ENCODE measurements around the gene RIMS1. TPM values are rescaled to one million over a fixed set of nuclear protein-coding genes. Genes with fewer than 3 reads are reported as not detected.

The RIMS1 gene
- total RNA-seq, 1 experiment from 2014 or later: 1.1 TPM

DNA sequence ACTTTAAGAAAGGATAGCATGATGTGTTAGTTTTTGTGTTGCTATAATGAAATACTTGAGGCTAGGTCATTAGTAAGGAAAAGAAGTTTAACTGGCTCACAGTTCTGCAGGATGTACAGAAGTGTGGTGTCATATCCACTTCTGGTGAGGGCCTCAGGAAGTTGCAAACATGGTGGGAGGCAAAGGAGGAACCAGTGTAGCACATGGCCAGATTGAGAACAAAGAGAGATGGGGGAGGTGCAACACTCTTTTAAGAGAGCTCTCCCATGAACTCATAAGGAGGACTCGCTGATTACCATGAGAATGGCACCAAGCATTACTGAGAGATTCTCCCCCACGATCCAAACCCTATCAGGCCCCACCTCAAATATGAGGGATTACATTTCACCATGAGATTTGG, 265.4 kb downstream of the RIMS1 start:
- Mint-ChIP-seq H3K4me1 (peaks cover 10% of the 10 kb centered on the region), H3K27ac (no peak overlapping the region), H3K27me3 (ENCODE audit: low read depth) (no peaks in the 10 kb centered on the region; the same call in 1 of the 2 replicates), H3K36me3 (peaks cover 44% of the 10 kb centered on the region), H3K4me3 (no peak overlapping the region), H3K9me3 (peaks cover 59% of the 10 kb centered on the region)
- DNase-seq (ENCODE audit: low spot score) (no peak), ATAC-seq (peak; percentile 51)
- CTCF ChIA-PET: no interaction called here
- POLR2A ChIA-PET: no interaction called here
- no peak for TF ChIP-seq CBFB (CRISPR knock-in tag; IDR thresholded peaks at IDR 0.05; ENCODE audit: low read depth)
- no peak for TF ChIP-seq RELA (CRISPR knock-in tag; IDR thresholded peaks at IDR 0.05; ENCODE audit: borderline replicate concordance)
- TF ChIP-seq, protein P1, sequence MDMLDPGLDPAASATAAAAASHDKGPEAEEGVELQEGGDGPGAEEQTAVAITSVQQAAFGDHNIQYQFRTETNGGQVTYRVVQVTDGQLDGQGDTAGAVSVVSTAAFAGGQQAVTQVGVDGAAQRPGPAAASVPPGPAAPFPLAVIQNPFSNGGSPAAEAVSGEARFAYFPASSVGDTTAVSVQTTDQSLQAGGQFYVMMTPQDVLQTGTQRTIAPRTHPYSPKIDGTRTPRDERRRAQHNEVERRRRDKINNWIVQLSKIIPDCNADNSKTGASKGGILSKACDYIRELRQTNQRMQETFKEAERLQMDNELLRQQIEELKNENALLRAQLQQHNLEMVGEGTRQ (CRISPR knock-in tag; IDR thresholded peaks at IDR 0.05): no peak
- TF ChIP-seq, protein P2, sequence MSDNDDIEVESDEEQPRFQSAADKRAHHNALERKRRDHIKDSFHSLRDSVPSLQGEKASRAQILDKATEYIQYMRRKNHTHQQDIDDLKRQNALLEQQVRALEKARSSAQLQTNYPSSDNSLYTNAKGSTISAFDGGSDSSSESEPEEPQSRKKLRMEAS (CRISPR knock-in tag; IDR thresholded peaks at IDR 0.05): peak; percentile 60; the same call in 1 of the 2 replicates

DNA sequence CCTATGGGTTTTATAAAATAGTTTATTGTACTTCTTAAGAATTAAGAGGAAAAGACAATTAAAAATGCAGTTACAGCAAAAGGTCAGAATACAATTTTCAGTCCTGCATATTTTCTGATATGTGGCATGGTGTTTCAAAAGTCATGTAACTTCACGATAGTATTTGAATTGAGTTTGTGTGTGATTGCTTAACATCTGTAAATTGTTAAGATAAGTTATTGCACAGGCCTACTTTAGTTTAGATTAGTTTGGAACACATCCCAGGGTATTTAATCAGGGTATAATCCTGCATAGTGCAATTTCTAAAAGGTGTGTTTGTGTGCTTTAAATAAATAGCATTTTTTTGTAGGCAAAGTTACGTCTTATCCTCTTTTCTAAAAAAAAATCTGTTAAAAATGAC, 289.6 kb downstream of the RIMS1 start:
- ChIA-PET POLR2A (no interaction called here), CTCF (no interaction called here)
- no peak for DNase-seq (ENCODE audit: low spot score)
- TF ChIP-seq PRRX2 (CRISPR knock-in tag; IDR thresholded peaks at IDR 0.05) (no peak), ZNF396 (CRISPR knock-in tag; IDR thresholded peaks at IDR 0.05; ENCODE audit: borderline replicate concordance) (no peak), ZNF317 (CRISPR knock-in tag; IDR thresholded peaks at IDR 0.05; ENCODE audit: borderline replicate concordance, low read depth) (no peak), NR2C2 (CRISPR knock-in tag; IDR thresholded peaks at IDR 0.05) (no peak), HMGA2 (CRISPR knock-in tag; IDR thresholded peaks at IDR 0.05) (no peak)
- TF ChIP-seq, protein P3, sequence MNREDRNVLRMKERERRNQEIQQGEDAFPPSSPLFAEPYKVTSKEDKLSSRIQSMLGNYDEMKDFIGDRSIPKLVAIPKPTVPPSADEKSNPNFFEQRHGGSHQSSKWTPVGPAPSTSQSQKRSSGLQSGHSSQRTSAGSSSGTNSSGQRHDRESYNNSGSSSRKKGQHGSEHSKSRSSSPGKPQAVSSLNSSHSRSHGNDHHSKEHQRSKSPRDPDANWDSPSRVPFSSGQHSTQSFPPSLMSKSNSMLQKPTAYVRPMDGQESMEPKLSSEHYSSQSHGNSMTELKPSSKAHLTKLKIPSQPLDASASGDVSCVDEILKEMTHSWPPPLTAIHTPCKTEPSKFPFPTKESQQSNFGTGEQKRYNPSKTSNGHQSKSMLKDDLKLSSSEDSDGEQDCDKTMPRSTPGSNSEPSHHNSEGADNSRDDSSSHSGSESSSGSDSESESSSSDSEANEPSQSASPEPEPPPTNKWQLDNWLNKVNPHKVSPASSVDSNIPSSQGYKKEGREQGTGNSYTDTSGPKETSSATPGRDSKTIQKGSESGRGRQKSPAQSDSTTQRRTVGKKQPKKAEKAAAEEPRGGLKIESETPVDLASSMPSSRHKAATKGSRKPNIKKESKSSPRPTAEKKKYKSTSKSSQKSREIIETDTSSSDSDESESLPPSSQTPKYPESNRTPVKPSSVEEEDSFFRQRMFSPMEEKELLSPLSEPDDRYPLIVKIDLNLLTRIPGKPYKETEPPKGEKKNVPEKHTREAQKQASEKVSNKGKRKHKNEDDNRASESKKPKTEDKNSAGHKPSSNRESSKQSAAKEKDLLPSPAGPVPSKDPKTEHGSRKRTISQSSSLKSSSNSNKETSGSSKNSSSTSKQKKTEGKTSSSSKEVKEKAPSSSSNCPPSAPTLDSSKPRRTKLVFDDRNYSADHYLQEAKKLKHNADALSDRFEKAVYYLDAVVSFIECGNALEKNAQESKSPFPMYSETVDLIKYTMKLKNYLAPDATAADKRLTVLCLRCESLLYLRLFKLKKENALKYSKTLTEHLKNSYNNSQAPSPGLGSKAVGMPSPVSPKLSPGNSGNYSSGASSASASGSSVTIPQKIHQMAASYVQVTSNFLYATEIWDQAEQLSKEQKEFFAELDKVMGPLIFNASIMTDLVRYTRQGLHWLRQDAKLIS (CRISPR knock-in tag; IDR thresholded peaks at IDR 0.05; ENCODE audit: borderline replicate concordance): no peak
- TF ChIP-seq, protein P4, sequence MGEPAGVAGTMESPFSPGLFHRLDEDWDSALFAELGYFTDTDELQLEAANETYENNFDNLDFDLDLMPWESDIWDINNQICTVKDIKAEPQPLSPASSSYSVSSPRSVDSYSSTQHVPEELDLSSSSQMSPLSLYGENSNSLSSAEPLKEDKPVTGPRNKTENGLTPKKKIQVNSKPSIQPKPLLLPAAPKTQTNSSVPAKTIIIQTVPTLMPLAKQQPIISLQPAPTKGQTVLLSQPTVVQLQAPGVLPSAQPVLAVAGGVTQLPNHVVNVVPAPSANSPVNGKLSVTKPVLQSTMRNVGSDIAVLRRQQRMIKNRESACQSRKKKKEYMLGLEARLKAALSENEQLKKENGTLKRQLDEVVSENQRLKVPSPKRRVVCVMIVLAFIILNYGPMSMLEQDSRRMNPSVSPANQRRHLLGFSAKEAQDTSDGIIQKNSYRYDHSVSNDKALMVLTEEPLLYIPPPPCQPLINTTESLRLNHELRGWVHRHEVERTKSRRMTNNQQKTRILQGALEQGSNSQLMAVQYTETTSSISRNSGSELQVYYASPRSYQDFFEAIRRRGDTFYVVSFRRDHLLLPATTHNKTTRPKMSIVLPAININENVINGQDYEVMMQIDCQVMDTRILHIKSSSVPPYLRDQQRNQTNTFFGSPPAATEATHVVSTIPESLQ (CRISPR knock-in tag; IDR thresholded peaks at IDR 0.05): no peak
- TF ChIP-seq, protein P5, sequence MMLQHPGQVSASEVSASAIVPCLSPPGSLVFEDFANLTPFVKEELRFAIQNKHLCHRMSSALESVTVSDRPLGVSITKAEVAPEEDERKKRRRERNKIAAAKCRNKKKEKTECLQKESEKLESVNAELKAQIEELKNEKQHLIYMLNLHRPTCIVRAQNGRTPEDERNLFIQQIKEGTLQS (CRISPR knock-in tag; conservative IDR thresholded peaks at IDR 0.05): no peak
- no peaks in the 10 kb centered on the region for H3K36me3 Mint-ChIP-seq
- ATAC-seq: no peak
- H3K27ac Mint-ChIP-seq: no peak overlapping the region
- H3K4me1 Mint-ChIP-seq: no peaks in the 10 kb centered on the region
- H3K9me3 Mint-ChIP-seq: no peaks in the 10 kb centered on the region
- peaks cover 14% of the 10 kb centered on the region for H3K27me3 Mint-ChIP-seq (ENCODE audit: low read depth)
- H3K4me3 Mint-ChIP-seq: no peak overlapping the region

DNA sequence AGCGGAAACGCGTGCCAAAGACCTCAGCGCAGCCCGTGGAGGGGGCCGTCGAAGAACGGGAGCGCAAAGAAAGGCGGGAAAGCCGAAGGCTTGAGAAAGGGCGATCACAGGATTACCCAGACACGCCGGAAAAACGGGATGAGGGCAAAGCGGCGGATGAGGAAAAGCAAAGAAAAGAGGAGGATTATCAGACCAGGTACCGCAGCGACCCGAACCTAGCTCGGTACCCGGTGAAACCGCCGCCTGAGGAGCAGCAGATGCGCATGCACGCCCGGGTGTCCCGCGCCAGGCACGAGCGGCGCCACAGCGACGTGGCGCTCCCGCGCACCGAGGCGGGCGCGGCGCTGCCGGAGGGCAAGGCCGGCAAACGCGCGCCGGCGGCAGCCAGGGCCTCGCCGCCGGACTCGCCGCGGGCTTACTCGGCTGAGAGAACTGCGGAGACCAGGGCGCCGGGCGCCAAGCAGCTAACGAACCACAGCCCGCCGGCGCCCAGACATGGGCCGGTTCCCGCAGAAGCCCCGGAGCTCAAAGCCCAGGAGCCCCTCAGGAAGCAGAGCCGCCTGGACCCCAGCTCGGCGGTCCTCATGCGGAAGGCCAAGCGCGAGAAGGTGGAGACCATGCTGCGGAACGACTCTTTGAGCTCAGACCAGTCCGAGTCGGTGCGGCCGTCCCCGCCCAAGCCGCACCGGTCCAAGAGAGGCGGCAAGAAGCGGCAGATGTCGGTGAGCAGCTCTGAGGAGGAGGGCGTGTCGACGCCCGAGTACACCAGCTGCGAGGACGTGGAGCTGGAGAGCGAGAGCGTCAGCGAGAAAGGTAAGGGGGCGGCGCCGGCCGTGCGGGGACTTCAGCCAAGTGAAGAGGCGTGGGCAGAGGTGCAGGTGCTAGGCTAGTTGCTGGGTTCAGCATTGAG, 296.2 kb downstream of the RIMS1 start:
- H3K27me3 Mint-ChIP-seq (ENCODE audit: low read depth): peaks cover 57% of the 10 kb centered on the region
- DNase-seq (ENCODE audit: low spot score): peak; percentile 76
- CTCF ChIA-PET: interaction anchor here (0.9 to 1.1 kb wide), 2 partner anchors 62 to 229 kb away, joined by 3 read pairs; no protein-coding TSS in a partner anchor
- TF ChIP-seq, protein P1 (CRISPR knock-in tag; IDR thresholded peaks at IDR 0.05): no peak
- TF ChIP-seq JAZF1 (CRISPR knock-in tag; IDR thresholded peaks at IDR 0.05): no peak
- TF ChIP-seq, protein P6, sequence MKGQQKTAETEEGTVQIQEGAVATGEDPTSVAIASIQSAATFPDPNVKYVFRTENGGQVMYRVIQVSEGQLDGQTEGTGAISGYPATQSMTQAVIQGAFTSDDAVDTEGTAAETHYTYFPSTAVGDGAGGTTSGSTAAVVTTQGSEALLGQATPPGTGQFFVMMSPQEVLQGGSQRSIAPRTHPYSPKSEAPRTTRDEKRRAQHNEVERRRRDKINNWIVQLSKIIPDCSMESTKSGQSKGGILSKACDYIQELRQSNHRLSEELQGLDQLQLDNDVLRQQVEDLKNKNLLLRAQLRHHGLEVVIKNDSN (CRISPR knock-in tag; IDR thresholded peaks at IDR 0.05): peak; percentile 26; the same call in 1 of the 2 replicates
- TF ChIP-seq, protein P7, sequence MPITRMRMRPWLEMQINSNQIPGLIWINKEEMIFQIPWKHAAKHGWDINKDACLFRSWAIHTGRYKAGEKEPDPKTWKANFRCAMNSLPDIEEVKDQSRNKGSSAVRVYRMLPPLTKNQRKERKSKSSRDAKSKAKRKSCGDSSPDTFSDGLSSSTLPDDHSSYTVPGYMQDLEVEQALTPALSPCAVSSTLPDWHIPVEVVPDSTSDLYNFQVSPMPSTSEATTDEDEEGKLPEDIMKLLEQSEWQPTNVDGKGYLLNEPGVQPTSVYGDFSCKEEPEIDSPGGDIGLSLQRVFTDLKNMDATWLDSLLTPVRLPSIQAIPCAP (CRISPR knock-in tag; IDR thresholded peaks at IDR 0.05): no peak
- no peak for TF ChIP-seq FOXJ3 (CRISPR knock-in tag; IDR thresholded peaks at IDR 0.05; ENCODE audit: borderline replicate concordance)
- no peak for TF ChIP-seq ELF4 (CRISPR knock-in tag; IDR thresholded peaks at IDR 0.05; ENCODE audit: low read depth)
- 0 out of 2 replicates have a peak, but pooled peaks have one; percentile 18 for TF ChIP-seq IRF2 (CRISPR knock-in tag; IDR thresholded peaks at IDR 0.05; ENCODE audit: borderline replicate concordance, low read depth)
- peak; percentile 65; the same call in 1 of the 2 replicates for TF ChIP-seq SMAD3 (CRISPR knock-in tag; IDR thresholded peaks at IDR 0.05; ENCODE audit: borderline replicate concordance)
- peak; percentile 97 for TF ChIP-seq FOXP1 (CRISPR knock-in tag; IDR thresholded peaks at IDR 0.05; ENCODE audit: borderline replicate concordance)

More for the DNA sequence above, 296.2 kb downstream of the RIMS1 start:
- Mint-ChIP-seq H3K4me3 (peak overlapping the region; percentile 79), H3K36me3 (no peaks in the 10 kb centered on the region; the same call in 1 of the 2 replicates), H3K9me3 (no peaks in the 10 kb centered on the region), H3K27ac (no peak overlapping the region), H3K4me1 (peaks cover 12% of the 10 kb centered on the region)
- POLR2A ChIA-PET: interaction anchor here (0.6 kb wide), 1 partner anchor 14 kb away, joined by 3 read pairs; no protein-coding TSS in a partner anchor
- ATAC-seq: peak; percentile 95

All from WTC11 (cell line).